ENCODE measurements around the gene KCNMB4. TPM values are rescaled to one million over a fixed set of nuclear protein-coding genes. Genes with fewer than 3 reads are reported as not detected.

The KCNMB4 gene
- total and polyA plus RNA-seq, 9 donors: 2.0 to 5.6 (median 3.0) TPM

GRCh38 chr12:70334742-70335141, 31.3 kb upstream of the KCNMB4 start:
- TF ChIP-seq POLR2A (IDR thresholded peaks at IDR 0.05): no peak
- TF ChIP-seq CTCF (IDR thresholded peaks at IDR 0.05): no peak
- TF ChIP-seq EP300 (IDR thresholded peaks at IDR 0.05): no peak
- intact Hi-C loops (cut with DNase I): no loop called here
- no peaks in the 10 kb centered on the region for H3K36me3 ChIP-seq
- WGBS, 3 donors: 95 to 97% (median 96%) methylated on average over 8 of the region's 8 CpGs
- DNase-seq: no peak
- no peak overlapping the region for H3K4me3 ChIP-seq
- no peak overlapping the region for H3K27ac ChIP-seq
- no peaks in the 10 kb centered on the region for H3K4me1 ChIP-seq (ENCODE audit: insufficient read depth)
- H3K9me3 ChIP-seq: no peaks in the 10 kb centered on the region
- H3K27me3 ChIP-seq: no peaks in the 10 kb centered on the region

GRCh38 chr12:70338531-70338930, 27.6 kb upstream of the KCNMB4 start:
- TF ChIP-seq CTCF (IDR thresholded peaks at IDR 0.05) (no peak), EP300 (IDR thresholded peaks at IDR 0.05) (no peak), POLR2A (IDR thresholded peaks at IDR 0.05) (no peak)
- no peaks in the 10 kb centered on the region for H3K9me3 ChIP-seq
- 92 to 95% (median 92%) methylated on average over 2 of the region's 2 CpGs for WGBS, 3 donors
- H3K4me3 ChIP-seq: no peak overlapping the region
- DNase-seq: no peak
- H3K27ac ChIP-seq: no peak overlapping the region
- no peaks in the 10 kb centered on the region for H3K36me3 ChIP-seq
- H3K27me3 ChIP-seq: no peaks in the 10 kb centered on the region
- no peaks in the 10 kb centered on the region for H3K4me1 ChIP-seq (ENCODE audit: insufficient read depth)
- intact Hi-C loops (cut with DNase I): no loop called here

- no peaks in the 10 kb centered on the region for H3K36me3 ChIP-seq
- DNase-seq: no peak
- H3K4me1 ChIP-seq (ENCODE audit: insufficient read depth): no peaks in the 10 kb centered on the region
- H3K27ac ChIP-seq: no peak overlapping the region
- intact Hi-C loops (cut with DNase I): no loop called here
- TF ChIP-seq EP300 (IDR thresholded peaks at IDR 0.05): no peak
- no peak for TF ChIP-seq CTCF (IDR thresholded peaks at IDR 0.05)
- no peak for TF ChIP-seq POLR2A (IDR thresholded peaks at IDR 0.05)
- no peaks in the 10 kb centered on the region for H3K9me3 ChIP-seq
- WGBS, 3 donors: 93 to 96% (median 94%) methylated on average over 2 of the region's 2 CpGs
- no peaks in the 10 kb centered on the region for H3K27me3 ChIP-seq
- no peak overlapping the region for H3K4me3 ChIP-seq
These were observed 15.0 kb upstream of the KCNMB4 start for GRCh38 chr12:70351076-70351475.

GRCh38 chr12:70353780-70354660, 12.1 kb upstream of the KCNMB4 start:
- Histone ChIP-seq H3K4me3 (no peak overlapping the region), H3K27me3 (no peaks in the 10 kb centered on the region), H3K9me3 (no peaks in the 10 kb centered on the region), H3K36me3 (no peaks in the 10 kb centered on the region), H3K4me1 (ENCODE audit: insufficient read depth) (no peaks in the 10 kb centered on the region), H3K27ac (no peak overlapping the region)
- TF ChIP-seq EP300 (IDR thresholded peaks at IDR 0.05): no peak
- TF ChIP-seq POLR2A (IDR thresholded peaks at IDR 0.05): no peak
- no peak for TF ChIP-seq CTCF (IDR thresholded peaks at IDR 0.05)
- intact Hi-C loops (cut with DNase I): no loop called here
- 95 to 97% (median 95%) methylated on average over 6 of the region's 6 CpGs for WGBS, 3 donors
- no peak for DNase-seq

All from ovary (tissue), 9 donors.